ENCODE results near the gene TCAP. TPM values are rescaled to one million over a fixed set of nuclear protein-coding genes. Genes with fewer than 3 reads are reported as not detected.

Gene TCAP
- total RNA-seq, 1 donor from 2014 or later: 2.3 TPM

GRCh38 chr17:39711851-39712250 lies 46.7 kb downstream of the TCAP start:
- peaks cover 4% of the 10 kb centered on the region for H3K27me3 Mint-ChIP-seq (ENCODE audit: unreplicated experiment)
- TF ChIP-seq CTCF (IDR thresholded peaks at IDR 0.05; ENCODE audit: partially characterized antibody, unreplicated experiment): no peak

GRCh38 chr17:39714234-39714633 lies 49.1 kb downstream of the TCAP start:
- Mint-ChIP-seq H3K4me1 (ENCODE audit: low read depth, unreplicated experiment) (peaks cover 8% of the 10 kb centered on the region), H3K4me3 (ENCODE audit: unreplicated experiment) (no peak overlapping the region), H3K27ac (ENCODE audit: unreplicated experiment) (no peak overlapping the region), H3K36me3 (ENCODE audit: unreplicated experiment) (no peaks in the 10 kb centered on the region), H3K9me3 (ENCODE audit: unreplicated experiment) (peaks cover 5% of the 10 kb centered on the region), H3K27me3 (ENCODE audit: unreplicated experiment) (peaks cover 5% of the 10 kb centered on the region)
- TF ChIP-seq CTCF (IDR thresholded peaks at IDR 0.05; ENCODE audit: partially characterized antibody, unreplicated experiment): no peak
- DNase-seq: no peak

More at GRCh38 chr17:39711851-39712250, 46.7 kb downstream of the TCAP start:
- H3K4me3 Mint-ChIP-seq (ENCODE audit: unreplicated experiment): no peak overlapping the region
- H3K9me3 Mint-ChIP-seq (ENCODE audit: unreplicated experiment): peaks cover 11% of the 10 kb centered on the region
- H3K27ac Mint-ChIP-seq (ENCODE audit: unreplicated experiment): no peak overlapping the region
- H3K4me1 Mint-ChIP-seq (ENCODE audit: low read depth, unreplicated experiment): peaks cover 14% of the 10 kb centered on the region
- H3K36me3 Mint-ChIP-seq (ENCODE audit: unreplicated experiment): no peaks in the 10 kb centered on the region
- DNase-seq: no peak

GRCh38 chr17:39715375-39716072 lies 50.4 kb downstream of the TCAP start:
- TF ChIP-seq CTCF (IDR thresholded peaks at IDR 0.05; ENCODE audit: partially characterized antibody, unreplicated experiment): no peak
- Mint-ChIP-seq H3K27me3 (ENCODE audit: unreplicated experiment) (peaks cover 5% of the 10 kb centered on the region), H3K4me1 (ENCODE audit: low read depth, unreplicated experiment) (peaks cover 3% of the 10 kb centered on the region), H3K9me3 (ENCODE audit: unreplicated experiment) (peaks cover 3% of the 10 kb centered on the region), H3K36me3 (ENCODE audit: unreplicated experiment) (no peaks in the 10 kb centered on the region), H3K27ac (ENCODE audit: unreplicated experiment) (no peak overlapping the region), H3K4me3 (ENCODE audit: unreplicated experiment) (no peak overlapping the region)
- no peak for DNase-seq

Other genes starting within 250 kb of the TCAP start
- 46.0 TPM for gene MED1, start 214.1 kb upstream of the TCAP start, total RNA-seq (ENCODE audit: unreplicated experiment)
- 49.8 TPM for gene CDK12, start 203.9 kb upstream of the TCAP start, total RNA-seq (ENCODE audit: unreplicated experiment)
- 6.3 TPM for gene NEUROD2, start 57.4 kb upstream of the TCAP start, total RNA-seq (ENCODE audit: unreplicated experiment)
- gene PPP1R1B, start 38.4 kb upstream of the TCAP start, total RNA-seq (ENCODE audit: unreplicated experiment): not detected
- 48.0 TPM for gene STARD3, start 28.2 kb upstream of the TCAP start, total RNA-seq (ENCODE audit: unreplicated experiment)
- not detected for gene PNMT, start 3.1 kb downstream of the TCAP start, total RNA-seq (ENCODE audit: unreplicated experiment)
- 10.7 TPM for gene PGAP3, start 22.7 kb downstream of the TCAP start, total RNA-seq (ENCODE audit: unreplicated experiment)
- gene ERBB2, start 34.7 kb downstream of the TCAP start, total RNA-seq (ENCODE audit: unreplicated experiment): 14.5 TPM
- 52.2 TPM for gene MIEN1, start 65.2 kb downstream of the TCAP start, total RNA-seq (ENCODE audit: unreplicated experiment)
- not detected for gene GRB7, start 72.6 kb downstream of the TCAP start, total RNA-seq (ENCODE audit: unreplicated experiment)
- not detected for gene IKZF3, start 199.0 kb downstream of the TCAP start, total RNA-seq (ENCODE audit: unreplicated experiment)
- not detected for gene ZPBP2, start 202.9 kb downstream of the TCAP start, total RNA-seq (ENCODE audit: unreplicated experiment)